Common myeloid progenitor, CD34-positive (primary cell): ENCODE measurements around the gene KCNA10.

Experiments
- CTCF ChIA-PET: fragments of 350-600 bp; sonication (Branson Sonifier 250); formaldehyde crosslinking; loops from one replicate; lab custom pipeline; 2021; ENCODE audit warnings: antibody characterized with exemption; lab: Charles Lee
- POLR2A ChIA-PET: fragments of 350-600 bp; sonication (Branson Sonifier 250); formaldehyde crosslinking; loops from one replicate; lab custom pipeline; 2021; ENCODE audit warnings: antibody characterized with exemption; lab: Charles Lee
- DNase-seq, 3 donors: peaks; one replicate each; pipeline versions ENCODE4 v3.0.0 to v3.0.0-alpha.2; 2013
- H3K27ac ChIP-seq, 2 experiments: 1 replicate in 1 of 2; 2 replicates in 1 of 2; pipeline ENCODE4 v1.7.0; 2013; ENCODE audit warnings: inconsistent platforms in 2 of 2, low read length in 2 of 2, mild to moderate bottlenecking in 2 of 2, low read depth in 1 of 2, moderate library complexity in 1 of 2; ENCODE audit not compliant: severe bottlenecking in 2 of 2, insufficient read depth in 1 of 2, poor library complexity in 1 of 2
- H3K27me3 ChIP-seq, 5 experiments: replicated peaks in 2 of 5; 1 replicate in 3 of 5; 2 replicates in 2 of 5; pipeline versions ENCODE4 v1.6.1 to v1.7.0; 2013; ENCODE audit warnings: low read length in 4 of 5, mild to moderate bottlenecking in 2 of 5, moderate library complexity in 2 of 5, inconsistent platforms in 1 of 5; ENCODE audit not compliant: insufficient read depth in 5 of 5, control insufficient read depth in 4 of 5
- H3K36me3 ChIP-seq, 4 experiments: 1 replicate in 2 of 4; 2 replicates in 2 of 4; pipeline versions ENCODE4 v1.6.1 to v1.7.0; 2013; ENCODE audit warnings: low read length in 3 of 4, control low read depth in 1 of 4, mild to moderate bottlenecking in 1 of 4; ENCODE audit not compliant: control insufficient read depth in 4 of 4, insufficient read depth in 4 of 4
- H3K4me1 ChIP-seq, 4 experiments: 1 replicate in 3 of 4; 2 replicates in 1 of 4; pipeline versions ENCODE4 v1.6.1 to v1.7.1; 2013; ENCODE audit warnings: low read length in 3 of 4, mild to moderate bottlenecking in 3 of 4, control low read depth in 1 of 4, inconsistent platforms in 1 of 4, moderate library complexity in 1 of 4; ENCODE audit not compliant: control insufficient read depth in 4 of 4, insufficient read depth in 4 of 4; ENCODE audit errors: control extremely low read depth in 1 of 4
- H3K4me3 ChIP-seq, 7 experiments: 1 replicate in 4 of 7; 2 replicates in 3 of 7; pipeline versions ENCODE4 v1.5.1 to v1.7.0; 2013; ENCODE audit warnings: mild to moderate bottlenecking in 7 of 7, low read length in 6 of 7, moderate library complexity in 6 of 7, inconsistent platforms in 2 of 7, low read depth in 2 of 7, control low read depth in 1 of 7; ENCODE audit not compliant: insufficient read depth in 4 of 7, control insufficient read depth in 1 of 7; ENCODE audit errors: extremely low read depth in 1 of 7
- H3K9me3 ChIP-seq, 5 experiments: 1 replicate in 4 of 5; 2 replicates in 1 of 5; pipeline versions ENCODE4 v1.6.1 to v1.7.1; 2013; ENCODE audit warnings: low read length in 4 of 5, mild to moderate bottlenecking in 2 of 5, inconsistent platforms in 1 of 5, low read depth in 1 of 5, moderate library complexity in 1 of 5; ENCODE audit not compliant: control insufficient read depth in 4 of 5, insufficient read depth in 2 of 5; ENCODE audit errors: control extremely low read depth in 1 of 5
- WGBS: methylation state at CpG from one replicate; pipeline ENCODE4 v1.1.5; 2013; ENCODE audit not compliant: insufficient coverage; 5-methylcytosine and 5-hydroxymethylcytosine counted together

KCNA10 gene

GRCh38 chr1:110489406-110489805 is 29.6 kb downstream of the KCNA10 start:
- Histone ChIP-seq H3K4me1 (peaks cover 0 to 28% (median 16%) of the 10 kb centered on the region in 4 experiments), H3K27ac (no peak overlapping the region), H3K9me3 (no peaks in the 10 kb centered on the region), H3K36me3 (no peaks in the 10 kb centered on the region), H3K27me3 (peaks cover 0 to 3% (median 0%) of the 10 kb centered on the region in 5 experiments), H3K4me3 (no peak overlapping the region)
- 96% methylated on average over 14 of the region's 15 CpGs for WGBS
- ChIA-PET CTCF (interaction anchor here (1.0 kb wide), 2 partner anchors 8 to 12 kb away, joined by 3 to 4 read pairs; no protein-coding TSS in a partner anchor), POLR2A (no interaction called here)
- DNase-seq = no peak

GRCh38 chr1:110488867-110489266 is 30.1 kb downstream of the KCNA10 start:
- H3K4me3 ChIP-seq = no peak overlapping the region
- no peak overlapping the region for H3K27ac ChIP-seq
- peaks cover 0 to 3% (median 0%) of the 10 kb centered on the region in 5 experiments for H3K27me3 ChIP-seq
- H3K9me3 ChIP-seq = no peaks in the 10 kb centered on the region
- ChIA-PET POLR2A (no interaction called here), CTCF (no interaction called here)
- 100% methylated on average over 1 of the region's 3 CpGs for WGBS
- DNase-seq = no peak
- peaks cover 0 to 25% (median 11%) of the 10 kb centered on the region in 4 experiments for H3K4me1 ChIP-seq
- H3K36me3 ChIP-seq = no peaks in the 10 kb centered on the region

GRCh38 chr1:110488161-110488560 is 30.8 kb downstream of the KCNA10 start:
- CTCF ChIA-PET = interaction anchor here (1.9 kb wide), 1 partner anchor 8 kb away, joined by 10 read pairs; no protein-coding TSS in a partner anchor

GRCh38 chr1:110487726-110488125 is 31.2 kb downstream of the KCNA10 start:
- Histone ChIP-seq H3K9me3 (no peaks in the 10 kb centered on the region), H3K4me3 (no peak overlapping the region), H3K27me3 (peaks cover 0 to 3% (median 0%) of the 10 kb centered on the region in 5 experiments), H3K4me1 (peaks cover 0 to 32% (median 14%) of the 10 kb centered on the region in 4 experiments), H3K36me3 (no peaks in the 10 kb centered on the region), H3K27ac (no peak overlapping the region)
- ChIA-PET CTCF (interaction anchor here (1.1 to 1.9 kb wide), 3 partner anchors 9 to 290 kb away, joined by 3 to 10 read pairs (median 3); no protein-coding TSS in a partner anchor), POLR2A (no interaction called here)
- DNase-seq = no peak
- 90% methylated on average over 6 of the region's 8 CpGs for WGBS

More at GRCh38 chr1:110488161-110488560, 30.8 kb downstream of the KCNA10 start:
- no peak overlapping the region for H3K4me3 ChIP-seq
- no peaks in the 10 kb centered on the region for H3K9me3 ChIP-seq
- WGBS = 90% methylated on average over 11 of the region's 12 CpGs
- H3K4me1 ChIP-seq = peaks cover 0 to 28% (median 10%) of the 10 kb centered on the region in 4 experiments
- no peak overlapping the region for H3K27ac ChIP-seq
- no peaks in the 10 kb centered on the region for H3K36me3 ChIP-seq
- POLR2A ChIA-PET = no interaction called here
- H3K27me3 ChIP-seq = peaks cover 0 to 3% (median 0%) of the 10 kb centered on the region in 5 experiments
- DNase-seq = no peak

- POLR2A ChIA-PET = no interaction called here
- H3K4me1 ChIP-seq = peaks cover 0 to 30% (median 13%) of the 10 kb centered on the region in 4 experiments
- H3K36me3 ChIP-seq = no peaks in the 10 kb centered on the region
- peaks cover 0 to 7% (median 0%) of the 10 kb centered on the region in 5 experiments for H3K27me3 ChIP-seq
- H3K4me3 ChIP-seq = no peak overlapping the region
- CTCF ChIA-PET = interaction anchor here (1.6 to 2.4 kb wide), 2 partner anchors 10 to 26 kb away, joined by 4 to 11 read pairs; no protein-coding TSS in a partner anchor
- DNase-seq = no peak
- 89% methylated on average over 2 of the region's 2 CpGs for WGBS
- no peaks in the 10 kb centered on the region for H3K9me3 ChIP-seq
- H3K27ac ChIP-seq = no peak overlapping the region
Observed at GRCh38 chr1:110485725-110486124, 33.2 kb downstream of the KCNA10 start.

- ChIA-PET POLR2A (interaction anchor here (0.7 kb wide), 1 partner anchor 9 kb away, joined by 3 read pairs; no protein-coding TSS in a partner anchor), CTCF (interaction anchor here (1.0 to 2.4 kb wide), 4 partner anchors 11 to 71 kb away, joined by 3 to 11 read pairs (median 4); no protein-coding TSS in a partner anchor)
- no peaks in the 10 kb centered on the region for H3K9me3 ChIP-seq
- no peak for DNase-seq
- no peaks in the 10 kb centered on the region for H3K36me3 ChIP-seq
- WGBS = 97% methylated on average over 8 of the region's 12 CpGs
- H3K4me3 ChIP-seq = no peak overlapping the region
- H3K27me3 ChIP-seq = peaks cover 0 to 7% (median 0%) of the 10 kb centered on the region in 5 experiments
- H3K27ac ChIP-seq = no peak overlapping the region
- H3K4me1 ChIP-seq = peaks cover 0 to 21% (median 6%) of the 10 kb centered on the region in 4 experiments
Observed at GRCh38 chr1:110484801-110485200, 34.2 kb downstream of the KCNA10 start.

GRCh38 chr1:110483308-110483685 is 35.7 kb downstream of the KCNA10 start:
- POLR2A ChIA-PET = no interaction called here
- CTCF ChIA-PET = interaction anchor here (0.7 to 8.0 kb wide), 6 partner anchors 9 to 70 kb away, joined by 3 to 68 read pairs (median 3); no protein-coding TSS in a partner anchor
- H3K27me3 ChIP-seq = peaks cover 0 to 7% (median 0%) of the 10 kb centered on the region in 5 experiments
- peaks cover 0 to 13% (median 5%) of the 10 kb centered on the region in 4 experiments for H3K4me1 ChIP-seq
- no peak overlapping the region for H3K4me3 ChIP-seq
- whole genome bisulfite sequencing = 78% methylated on average over 6 of the region's 9 CpGs
- H3K27ac ChIP-seq = no peak overlapping the region
- no peaks in the 10 kb centered on the region for H3K9me3 ChIP-seq
- H3K36me3 ChIP-seq = no peaks in the 10 kb centered on the region
- no peak for DNase-seq
